BLaER1 treated with 17β-estradiol and CSF1 and Interleukin-3, amounts not matched to agents 10 nM and 100 nM (cell line): Measurements from ENCODE around the gene GAB3.

Experiments used
- H3K27ac ChIP-seq, 11 experiments: shearing (Covaris generic); formaldehyde crosslinking; 2 replicates each; pipeline ENCODE4 v1.8.1; 2022
- H3K27me3 ChIP-seq, 11 experiments: shearing (Covaris generic); formaldehyde crosslinking; 2 replicates each; pipeline ENCODE4 v1.8.1; 2022
- H3K36me3 ChIP-seq, 11 experiments: shearing (Covaris generic); formaldehyde crosslinking; 2 replicates each; pipeline ENCODE4 v1.8.1; 2022
- H3K4me1 ChIP-seq, 10 experiments: shearing (Covaris generic); formaldehyde crosslinking; 2 replicates each; pipeline ENCODE4 v1.8.1; 2022
- H3K4me2 ChIP-seq, 11 experiments: shearing (Covaris generic); formaldehyde crosslinking; 2 replicates each; pipeline ENCODE4 v1.8.1; 2022
- H3K4me3 ChIP-seq, 10 experiments: shearing (Covaris generic); formaldehyde crosslinking; 2 replicates each; pipeline ENCODE4 v1.8.1; 2022
- H3K9ac ChIP-seq, 11 experiments: shearing (Covaris generic); formaldehyde crosslinking; 2 replicates each; pipeline ENCODE4 v1.8.1; 2022
- H3K9me3 ChIP-seq, 11 experiments: shearing (Covaris generic); formaldehyde crosslinking; replicated peaks in 1 of 11; 2 replicates each; pipeline ENCODE4 v1.8.1; 2022
- H4K20me1 ChIP-seq, 11 experiments: shearing (Covaris generic); formaldehyde crosslinking; 2 replicates each; pipeline ENCODE4 v1.8.1; 2022
- Cebpa-rat ChIP-seq, 11 experiments: shearing (Covaris generic); IDR thresholded peaks; 2 replicates each; pipeline ENCODE4 v1.8.1; 2022

GAB3 gene

DNA sequence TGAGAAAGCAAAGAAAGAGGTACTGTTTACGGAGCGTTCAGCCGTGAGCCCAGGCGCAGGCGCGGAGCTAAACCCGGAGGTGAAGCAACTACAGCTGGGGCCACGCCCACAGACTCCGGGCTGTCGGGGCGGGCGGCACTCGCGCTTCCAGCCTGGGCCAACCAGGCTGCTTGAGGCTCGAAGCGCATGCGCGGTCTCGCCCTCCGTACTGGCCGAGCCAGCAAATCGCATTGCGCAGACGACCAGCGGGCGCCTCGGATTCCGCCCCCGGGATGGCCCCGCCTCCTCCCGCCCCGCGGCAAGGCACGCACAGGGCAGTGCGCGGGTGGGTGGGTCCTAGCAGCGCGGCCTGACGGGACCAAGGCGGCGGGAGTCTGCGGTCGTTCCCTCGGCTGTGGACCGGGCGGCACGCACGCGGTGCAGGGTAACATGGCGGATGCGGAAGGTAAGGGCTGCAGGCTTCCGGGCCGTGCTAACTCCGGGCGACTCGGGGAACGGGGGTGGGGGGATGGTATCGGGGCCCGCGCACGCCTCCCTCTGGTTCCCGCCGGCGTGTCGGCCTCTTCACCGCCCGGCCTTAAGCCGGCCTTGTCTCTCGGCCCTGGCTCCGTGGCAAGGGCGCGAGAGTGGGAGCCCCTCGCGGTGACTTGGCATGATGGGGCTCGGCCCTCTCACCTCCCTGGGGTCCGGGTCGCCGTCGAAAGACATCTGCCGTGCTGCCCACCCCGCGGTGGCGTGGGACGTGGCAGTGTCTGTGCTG lies 11.8 kb upstream of the GAB3 start, which contains the start of gene DKC1:
Gene DKC1 (plus strand): TSS at position 328 of the 760 bp plus-strand sequence. CDS start 102 bp downstream, at position 430.
- H3K4me1 ChIP-seq, result peaks cover 8 to 22% (median 18%) of the 10 kb centered on the region in 10 experiments
- H4K20me1 ChIP-seq, result peaks cover 0 to 33% (median 25%) of the 10 kb centered on the region in 11 experiments; a peak in 14 of 22 replicates
- peak within 1 kb of the TSS; percentile 78 to 97 (median 90) for H3K9ac ChIP-seq
- peaks cover 22 to 33% (median 32%) of the 10 kb centered on the region in 11 experiments for H3K36me3 ChIP-seq
- peaks cover 44 to 74% (median 68%) of the 10 kb centered on the region in 11 experiments for H3K27me3 ChIP-seq
- peak in 7 of 11 experiments; percentile 10 to 67 (median 49); a peak in 7 of 22 replicates for TF ChIP-seq Cebpa-rat (IDR thresholded peaks at IDR 0.05)
- peak within 1 kb of the TSS; percentile 59 to 81 (median 74) for H3K4me3 ChIP-seq
- H3K9me3 ChIP-seq, result peaks cover 0 to 14% (median 0%) of the 10 kb centered on the region in 11 experiments; a peak in 1 of 22 replicates
- H3K27ac ChIP-seq, result peak within 1 kb of the TSS; percentile 43 to 97 (median 94)
- peak within 1 kb of the TSS; percentile 61 to 81 (median 73) for H3K4me2 ChIP-seq

DNA sequence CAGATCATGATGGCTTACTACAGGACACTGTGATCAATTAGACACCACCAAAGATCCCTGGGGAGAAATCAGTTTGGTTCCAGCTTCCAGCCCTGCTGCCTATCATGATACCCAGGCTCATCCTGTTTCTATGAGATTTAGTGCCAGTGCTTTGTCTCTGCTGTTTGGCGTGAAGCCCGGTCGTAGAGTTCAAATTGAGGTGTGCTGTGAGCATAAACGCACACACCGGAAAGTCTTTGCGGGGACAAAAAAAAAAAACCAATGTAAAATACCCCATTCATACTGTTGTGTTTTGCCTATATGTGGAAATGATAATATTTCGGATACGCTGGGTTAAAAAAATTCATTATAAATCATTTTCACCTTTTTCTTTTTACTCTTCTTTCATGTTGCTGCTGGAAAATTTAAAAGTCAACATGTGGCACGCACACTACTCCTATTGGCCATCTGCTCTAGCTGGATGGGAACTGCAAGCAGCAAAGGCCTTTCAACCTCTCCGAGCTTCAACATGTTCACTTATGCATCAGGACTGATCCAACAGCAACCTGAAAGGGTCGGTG lies 11.2 kb upstream of the GAB3 start:
- peak overlapping the region; percentile 50 to 76 (median 63) for H3K4me2 ChIP-seq
- TF ChIP-seq Cebpa-rat (IDR thresholded peaks at IDR 0.05), result no peak
- peak overlapping the region; percentile 42 to 97 (median 90); a peak in 20 of 22 replicates for H3K9ac ChIP-seq
- H3K4me3 ChIP-seq, result peak overlapping the region; percentile 48 to 81 (median 74); a peak in 19 of 20 replicates
- H3K36me3 ChIP-seq, result peaks cover 16 to 27% (median 26%) of the 10 kb centered on the region in 11 experiments
- H3K27ac ChIP-seq, result peak overlapping the region in 10 of 11 experiments; percentile 19 to 97 (median 94); a peak in 19 of 22 replicates
- peaks cover 0 to 27% (median 24%) of the 10 kb centered on the region in 11 experiments; a peak in 14 of 22 replicates for H4K20me1 ChIP-seq
- peaks cover 8 to 22% (median 18%) of the 10 kb centered on the region in 10 experiments for H3K4me1 ChIP-seq
- peaks cover 0 to 14% (median 0%) of the 10 kb centered on the region in 11 experiments; a peak in 1 of 22 replicates for H3K9me3 ChIP-seq
- peaks cover 44 to 74% (median 65%) of the 10 kb centered on the region in 11 experiments for H3K27me3 ChIP-seq

DNA sequence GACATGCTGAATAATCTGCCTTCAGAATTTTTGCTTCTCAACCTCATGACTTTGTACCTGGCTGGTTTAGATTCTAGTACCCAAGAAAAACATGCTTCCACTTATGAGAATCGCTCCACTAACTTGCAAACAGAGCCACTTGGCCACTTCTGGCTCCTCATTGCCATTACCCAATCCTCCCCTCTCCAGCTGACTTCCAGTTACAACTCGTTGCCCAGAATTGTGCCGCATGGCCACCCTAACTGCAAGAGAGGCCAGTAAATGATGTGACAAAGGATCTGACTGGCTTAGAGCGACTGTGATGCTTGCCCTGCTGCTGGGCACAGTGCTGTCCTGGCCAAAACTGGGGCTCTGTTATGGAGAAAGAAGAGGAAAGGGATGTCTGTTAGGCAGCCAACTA lies 7.8 kb upstream of the GAB3 start:
- H3K36me3 ChIP-seq, result no peaks in the 10 kb centered on the region
- H3K4me1 ChIP-seq, result peaks cover 6 to 8% (median 8%) of the 10 kb centered on the region in 10 experiments; a peak in 16 of 20 replicates
- no peaks in the 10 kb centered on the region; a peak in 3 of 22 replicates for H4K20me1 ChIP-seq
- no peak overlapping the region for H3K4me3 ChIP-seq
- no peak overlapping the region for H3K9ac ChIP-seq
- peaks cover 0 to 14% (median 0%) of the 10 kb centered on the region in 11 experiments; a peak in 1 of 22 replicates for H3K9me3 ChIP-seq
- no peak overlapping the region for H3K27ac ChIP-seq
- no peak for TF ChIP-seq Cebpa-rat (IDR thresholded peaks at IDR 0.05)
- H3K27me3 ChIP-seq, result peaks cover 37 to 74% (median 64%) of the 10 kb centered on the region in 11 experiments
- H3K4me2 ChIP-seq, result no peak overlapping the region

DNA sequence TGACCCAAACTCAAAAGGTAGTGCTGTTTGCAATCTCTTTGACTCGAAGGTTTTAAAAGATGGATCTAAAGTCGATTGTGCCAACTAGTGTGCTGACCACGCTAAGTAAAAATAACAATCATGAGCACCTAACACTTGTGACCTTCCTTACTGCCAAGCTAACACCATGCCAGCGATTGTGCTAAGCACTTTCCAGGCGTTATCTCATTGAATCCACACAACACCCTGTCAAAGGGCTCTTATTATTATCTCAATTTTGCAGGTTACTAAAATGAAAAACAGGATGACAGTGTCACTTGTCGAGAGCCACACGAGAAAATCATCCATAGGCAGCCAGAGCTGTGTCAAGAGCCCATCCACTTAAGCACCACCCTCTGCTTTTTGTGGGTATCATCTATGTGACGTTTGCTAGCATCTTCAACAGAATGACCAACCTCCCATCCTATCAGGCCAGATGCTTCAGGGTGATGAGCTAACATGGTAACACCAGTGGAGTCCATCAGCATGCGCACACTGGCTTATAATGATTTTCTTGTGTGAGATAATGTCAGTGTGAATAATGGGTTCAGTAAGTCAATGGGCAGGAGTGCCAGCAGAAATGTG lies 893 bp upstream of the GAB3 start:
- Histone ChIP-seq H3K27me3 (peaks cover 40 to 78% (median 67%) of the 10 kb centered on the region in 11 experiments), H3K9ac (peak overlapping the region in 7 of 11 experiments; percentile 83 to 88 (median 85); a peak in 11 of 22 replicates), H3K4me1 (peaks cover 15 to 35% (median 23%) of the 10 kb centered on the region in 10 experiments), H3K4me3 (peak overlapping the region in 6 of 10 experiments; percentile 66 to 80 (median 76); a peak in 10 of 20 replicates), H4K20me1 (peaks cover 0 to 14% (median 0%) of the 10 kb centered on the region in 11 experiments; a peak in 3 of 22 replicates), H3K36me3 (no peaks in the 10 kb centered on the region), H3K9me3 (peaks cover 0 to 2% (median 0%) of the 10 kb centered on the region in 11 experiments; a peak in 1 of 22 replicates), H3K4me2 (peak overlapping the region; percentile 34 to 75 (median 56); a peak in 21 of 22 replicates), H3K27ac (peak overlapping the region in 7 of 11 experiments; percentile 82 to 88 (median 85); a peak in 13 of 22 replicates)
- no peak for TF ChIP-seq Cebpa-rat (IDR thresholded peaks at IDR 0.05)

DNA sequence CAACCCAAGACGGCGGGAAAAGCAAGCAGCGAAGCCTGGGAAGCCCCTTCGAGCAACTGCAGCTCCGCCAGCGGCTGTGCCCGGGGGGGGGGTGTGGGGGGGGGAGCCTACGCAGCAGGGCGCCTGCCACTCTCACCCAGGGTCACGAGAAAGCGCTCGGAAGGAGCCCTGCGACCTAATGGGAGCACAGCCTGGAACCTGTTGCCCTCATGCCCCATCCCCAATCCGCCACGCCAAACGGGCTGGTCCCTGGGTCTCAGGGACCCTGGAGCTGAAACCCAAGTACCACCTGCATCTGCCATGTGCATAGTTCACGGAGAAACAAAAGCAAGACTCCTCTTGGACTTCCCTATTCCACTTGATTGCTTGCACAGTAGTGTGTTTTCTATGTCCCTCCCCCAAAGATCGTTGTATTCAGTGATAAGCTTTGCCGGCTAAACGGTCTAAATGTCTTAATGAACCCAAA lies 359 bp upstream of the GAB3 start:
- peak overlapping the region; percentile 34 to 77 (median 66); a peak in 21 of 22 replicates for H3K4me2 ChIP-seq
- no peaks in the 10 kb centered on the region for H3K36me3 ChIP-seq
- peaks cover 0 to 8% (median 0%) of the 10 kb centered on the region in 11 experiments; a peak in 3 of 22 replicates for H3K9me3 ChIP-seq
- H3K4me3 ChIP-seq, result peak overlapping the region; percentile 64 to 80 (median 71)
- H3K27ac ChIP-seq, result peak overlapping the region; percentile 77 to 88 (median 83); a peak in 21 of 22 replicates
- H4K20me1 ChIP-seq, result peaks cover 0 to 14% (median 0%) of the 10 kb centered on the region in 11 experiments; a peak in 3 of 22 replicates
- H3K27me3 ChIP-seq, result peaks cover 44 to 83% (median 71%) of the 10 kb centered on the region in 11 experiments
- peak overlapping the region; percentile 81 to 88 (median 85) for H3K9ac ChIP-seq
- peaks cover 16 to 41% (median 25%) of the 10 kb centered on the region in 10 experiments for H3K4me1 ChIP-seq
- no peak for TF ChIP-seq Cebpa-rat (IDR thresholded peaks at IDR 0.05)

DNA sequence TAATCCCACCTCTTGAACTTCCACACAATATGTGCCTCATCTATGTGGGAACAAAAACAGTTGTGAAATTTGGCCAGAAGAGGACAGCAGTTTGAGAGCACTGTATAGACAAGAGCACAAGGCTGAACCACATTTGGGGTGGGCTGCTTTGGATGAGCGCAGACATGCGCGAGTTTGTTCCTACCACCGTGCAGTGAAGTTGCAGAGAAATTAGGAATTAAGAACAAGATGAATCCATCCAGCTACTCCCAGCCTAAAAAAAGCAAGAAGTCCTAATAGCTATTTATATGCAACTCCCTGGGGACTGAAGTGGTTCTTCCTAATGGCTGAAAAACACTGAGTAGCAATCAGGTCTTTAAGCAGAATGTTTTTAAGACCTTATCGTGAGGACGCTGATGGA lies 1.0 kb downstream of the GAB3 start:
- TF ChIP-seq Cebpa-rat (IDR thresholded peaks at IDR 0.05), result no peak
- Histone ChIP-seq H3K36me3 (0 out of 22 replicates have a peak, but pooled peaks cover 0 to 6% (median 0%) of the 10 kb centered on the region in 11 experiments), H3K9me3 (peaks cover 9 to 21% (median 12%) of the 10 kb centered on the region in 11 experiments; a peak in 21 of 22 replicates), H3K4me3 (peak overlapping the region; percentile 64 to 80 (median 71)), H3K27ac (peak overlapping the region; percentile 77 to 88 (median 83); a peak in 20 of 22 replicates), H3K4me2 (peak overlapping the region; percentile 64 to 96 (median 74)), H3K9ac (peak overlapping the region; percentile 81 to 88 (median 85)), H4K20me1 (peaks cover 0 to 14% (median 0%) of the 10 kb centered on the region in 11 experiments; a peak in 3 of 22 replicates), H3K27me3 (peaks cover 44 to 79% (median 69%) of the 10 kb centered on the region in 11 experiments; a peak in 21 of 22 replicates), H3K4me1 (peaks cover 16 to 44% (median 27%) of the 10 kb centered on the region in 10 experiments)

DNA sequence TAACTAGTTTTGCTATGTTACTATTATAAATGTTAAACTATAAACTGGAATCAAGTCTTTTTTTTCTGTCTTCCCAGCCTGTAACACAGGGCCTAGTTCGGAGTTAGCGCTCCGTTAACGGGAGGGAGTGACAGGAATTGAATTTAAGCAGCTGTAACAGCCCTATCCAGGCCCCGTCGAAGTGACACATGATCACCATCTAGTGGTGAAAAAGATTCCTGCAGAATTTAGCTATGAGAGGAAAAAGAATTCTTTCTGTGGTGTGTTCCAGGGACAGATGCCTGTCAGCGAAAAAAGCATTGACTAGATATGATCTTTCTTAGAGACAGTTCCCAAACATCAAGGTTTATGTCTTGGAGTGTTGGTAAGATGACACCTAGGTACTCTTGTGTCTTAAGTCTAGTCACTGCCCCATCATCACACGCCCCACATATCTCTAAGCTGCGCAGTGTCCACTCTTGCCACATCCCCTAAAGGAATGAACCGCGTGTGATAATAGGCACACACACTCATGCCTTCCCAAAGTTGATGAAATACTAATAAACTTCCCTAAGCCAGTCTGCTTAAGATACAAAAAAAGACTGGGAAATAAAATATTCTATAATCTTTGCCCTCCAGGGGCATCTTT lies 2.1 kb downstream of the GAB3 start:
- H3K4me1 ChIP-seq, result peaks cover 16 to 44% (median 27%) of the 10 kb centered on the region in 10 experiments
- peaks cover 34 to 71% (median 61%) of the 10 kb centered on the region in 11 experiments; a peak in 21 of 22 replicates for H3K27me3 ChIP-seq
- peaks cover 10 to 23% (median 13%) of the 10 kb centered on the region in 11 experiments; a peak in 21 of 22 replicates for H3K9me3 ChIP-seq
- peak overlapping the region in 7 of 10 experiments; percentile 66 to 80 (median 75); a peak in 13 of 20 replicates for H3K4me3 ChIP-seq
- H3K4me2 ChIP-seq, result peak overlapping the region; percentile 64 to 96 (median 74)
- H3K9ac ChIP-seq, result peak overlapping the region in 9 of 11 experiments; percentile 25 to 88 (median 83); a peak in 11 of 22 replicates
- no peak for TF ChIP-seq Cebpa-rat (IDR thresholded peaks at IDR 0.05)
- H4K20me1 ChIP-seq, result peaks cover 0 to 14% (median 0%) of the 10 kb centered on the region in 11 experiments; a peak in 3 of 22 replicates
- H3K27ac ChIP-seq, result peak overlapping the region in 4 of 11 experiments; percentile 14 to 45 (median 25); a peak in 6 of 22 replicates
- 0 out of 22 replicates have a peak, but pooled peaks cover 0 to 6% (median 0%) of the 10 kb centered on the region in 11 experiments for H3K36me3 ChIP-seq
